Panc1 (cell line): ENCODE measurements around the gene U2AF1L4.

ENCODE experiments used
- CTCF ChIP-seq: fragments of 450-650 bp; IDR thresholded peaks from 2 replicates; pipeline ENCODE4 v1.5.1; 2017; ENCODE audit warnings: mild to moderate bottlenecking
- SIN3A ChIP-seq: IDR thresholded peaks from 2 replicates; pipeline ENCODE4 v1.6.1; 2012; ENCODE audit warnings: low read depth, mild to moderate bottlenecking, low read length, moderate library complexity, borderline replicate concordance; ENCODE audit not compliant: insufficient read depth

- TF ChIP-seq CTCF (no peak), SIN3A (no peak)
Observed at GRCh38 chr19:35732540-35733179, 12.6 kb downstream of the U2AF1L4 start.
